NCI-H2171 treated with DMSO at 0.1 percent for 48 hours (cell line): ENCODE measurements around the gene SELP.

ENCODE experiments used
- DNase-seq: peaks from one replicate; lab custom pipeline; 2025; lab: John Stamatoyannopoulos, UW

The SELP gene

GRCh38 chr1:169576241-169576934, 53.5 kb downstream of the SELP start:
- DNase-seq: peak; percentile 14

- no peak for DNase-seq
These were observed 55.6 kb downstream of the SELP start for GRCh38 chr1:169574336-169574735.

GRCh38 chr1:169572187-169572586, 57.7 kb downstream of the SELP start:
- DNase-seq: no peak

GRCh38 chr1:169571450-169571849, 58.5 kb downstream of the SELP start:
- no peak for DNase-seq

- no peak for DNase-seq
These were observed 59.8 kb downstream of the SELP start for GRCh38 chr1:169570172-169570574.

- DNase-seq: no peak
These were observed 61.4 kb downstream of the SELP start for GRCh38 chr1:169568497-169568896.

GRCh38 chr1:169565335-169566271, 64.3 kb downstream of the SELP start:
- no peak for DNase-seq

- DNase-seq: no peak
These were observed 66.3 kb downstream of the SELP start for GRCh38 chr1:169563650-169564049.

- no peak for DNase-seq
These were observed 66.8 kb downstream of the SELP start for GRCh38 chr1:169563019-169563615.

GRCh38 chr1:169561692-169562091, 68.2 kb downstream of the SELP start:
- DNase-seq: no peak

- no peak for DNase-seq
These were observed 72.8 kb downstream of the SELP start for GRCh38 chr1:169557131-169557530.

- DNase-seq: peak; percentile 41
These were observed 79.6 kb downstream of the SELP start for GRCh38 chr1:169550294-169550693.

- DNase-seq: no peak
These were observed 81.6 kb downstream of the SELP start for GRCh38 chr1:169548282-169548681.

- DNase-seq: peak; percentile 58
These were observed 83.6 kb downstream of the SELP start for GRCh38 chr1:169546087-169546995.

GRCh38 chr1:169545472-169545871, 84.5 kb downstream of the SELP start:
- no peak for DNase-seq

GRCh38 chr1:169538998-169539871, 90.7 kb downstream of the SELP start:
- no peak for DNase-seq
